ENCODE results near the gene ATP2C2. TPM values are rescaled to one million over a fixed set of nuclear protein-coding genes. Genes with fewer than 3 reads are reported as not detected.

ATP2C2 gene
- total and polyA plus RNA-seq, 2 of the 8 experiments (the other 6 are each of a cell fraction or from before 2014, with no cell fraction given), result 1.2 to 2.8 TPM

DNA sequence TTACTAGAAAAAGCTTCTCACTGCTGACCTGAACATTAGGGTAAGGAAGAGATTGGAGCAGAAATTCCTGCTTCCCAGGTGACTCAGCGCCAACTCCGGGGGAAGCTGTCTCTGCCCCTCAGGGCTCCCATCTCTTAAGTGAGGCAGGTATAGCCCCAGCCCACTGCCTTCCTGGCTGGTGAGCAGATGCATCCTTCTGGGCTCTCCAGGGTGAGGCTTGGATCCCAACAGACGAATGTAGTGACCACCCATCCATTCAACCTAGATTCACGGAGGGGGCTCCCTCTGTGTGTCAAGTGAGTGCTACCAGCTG lies 3.2 kb downstream of the ATP2C2 start (continued):
- TF ChIP-seq, protein P1, sequence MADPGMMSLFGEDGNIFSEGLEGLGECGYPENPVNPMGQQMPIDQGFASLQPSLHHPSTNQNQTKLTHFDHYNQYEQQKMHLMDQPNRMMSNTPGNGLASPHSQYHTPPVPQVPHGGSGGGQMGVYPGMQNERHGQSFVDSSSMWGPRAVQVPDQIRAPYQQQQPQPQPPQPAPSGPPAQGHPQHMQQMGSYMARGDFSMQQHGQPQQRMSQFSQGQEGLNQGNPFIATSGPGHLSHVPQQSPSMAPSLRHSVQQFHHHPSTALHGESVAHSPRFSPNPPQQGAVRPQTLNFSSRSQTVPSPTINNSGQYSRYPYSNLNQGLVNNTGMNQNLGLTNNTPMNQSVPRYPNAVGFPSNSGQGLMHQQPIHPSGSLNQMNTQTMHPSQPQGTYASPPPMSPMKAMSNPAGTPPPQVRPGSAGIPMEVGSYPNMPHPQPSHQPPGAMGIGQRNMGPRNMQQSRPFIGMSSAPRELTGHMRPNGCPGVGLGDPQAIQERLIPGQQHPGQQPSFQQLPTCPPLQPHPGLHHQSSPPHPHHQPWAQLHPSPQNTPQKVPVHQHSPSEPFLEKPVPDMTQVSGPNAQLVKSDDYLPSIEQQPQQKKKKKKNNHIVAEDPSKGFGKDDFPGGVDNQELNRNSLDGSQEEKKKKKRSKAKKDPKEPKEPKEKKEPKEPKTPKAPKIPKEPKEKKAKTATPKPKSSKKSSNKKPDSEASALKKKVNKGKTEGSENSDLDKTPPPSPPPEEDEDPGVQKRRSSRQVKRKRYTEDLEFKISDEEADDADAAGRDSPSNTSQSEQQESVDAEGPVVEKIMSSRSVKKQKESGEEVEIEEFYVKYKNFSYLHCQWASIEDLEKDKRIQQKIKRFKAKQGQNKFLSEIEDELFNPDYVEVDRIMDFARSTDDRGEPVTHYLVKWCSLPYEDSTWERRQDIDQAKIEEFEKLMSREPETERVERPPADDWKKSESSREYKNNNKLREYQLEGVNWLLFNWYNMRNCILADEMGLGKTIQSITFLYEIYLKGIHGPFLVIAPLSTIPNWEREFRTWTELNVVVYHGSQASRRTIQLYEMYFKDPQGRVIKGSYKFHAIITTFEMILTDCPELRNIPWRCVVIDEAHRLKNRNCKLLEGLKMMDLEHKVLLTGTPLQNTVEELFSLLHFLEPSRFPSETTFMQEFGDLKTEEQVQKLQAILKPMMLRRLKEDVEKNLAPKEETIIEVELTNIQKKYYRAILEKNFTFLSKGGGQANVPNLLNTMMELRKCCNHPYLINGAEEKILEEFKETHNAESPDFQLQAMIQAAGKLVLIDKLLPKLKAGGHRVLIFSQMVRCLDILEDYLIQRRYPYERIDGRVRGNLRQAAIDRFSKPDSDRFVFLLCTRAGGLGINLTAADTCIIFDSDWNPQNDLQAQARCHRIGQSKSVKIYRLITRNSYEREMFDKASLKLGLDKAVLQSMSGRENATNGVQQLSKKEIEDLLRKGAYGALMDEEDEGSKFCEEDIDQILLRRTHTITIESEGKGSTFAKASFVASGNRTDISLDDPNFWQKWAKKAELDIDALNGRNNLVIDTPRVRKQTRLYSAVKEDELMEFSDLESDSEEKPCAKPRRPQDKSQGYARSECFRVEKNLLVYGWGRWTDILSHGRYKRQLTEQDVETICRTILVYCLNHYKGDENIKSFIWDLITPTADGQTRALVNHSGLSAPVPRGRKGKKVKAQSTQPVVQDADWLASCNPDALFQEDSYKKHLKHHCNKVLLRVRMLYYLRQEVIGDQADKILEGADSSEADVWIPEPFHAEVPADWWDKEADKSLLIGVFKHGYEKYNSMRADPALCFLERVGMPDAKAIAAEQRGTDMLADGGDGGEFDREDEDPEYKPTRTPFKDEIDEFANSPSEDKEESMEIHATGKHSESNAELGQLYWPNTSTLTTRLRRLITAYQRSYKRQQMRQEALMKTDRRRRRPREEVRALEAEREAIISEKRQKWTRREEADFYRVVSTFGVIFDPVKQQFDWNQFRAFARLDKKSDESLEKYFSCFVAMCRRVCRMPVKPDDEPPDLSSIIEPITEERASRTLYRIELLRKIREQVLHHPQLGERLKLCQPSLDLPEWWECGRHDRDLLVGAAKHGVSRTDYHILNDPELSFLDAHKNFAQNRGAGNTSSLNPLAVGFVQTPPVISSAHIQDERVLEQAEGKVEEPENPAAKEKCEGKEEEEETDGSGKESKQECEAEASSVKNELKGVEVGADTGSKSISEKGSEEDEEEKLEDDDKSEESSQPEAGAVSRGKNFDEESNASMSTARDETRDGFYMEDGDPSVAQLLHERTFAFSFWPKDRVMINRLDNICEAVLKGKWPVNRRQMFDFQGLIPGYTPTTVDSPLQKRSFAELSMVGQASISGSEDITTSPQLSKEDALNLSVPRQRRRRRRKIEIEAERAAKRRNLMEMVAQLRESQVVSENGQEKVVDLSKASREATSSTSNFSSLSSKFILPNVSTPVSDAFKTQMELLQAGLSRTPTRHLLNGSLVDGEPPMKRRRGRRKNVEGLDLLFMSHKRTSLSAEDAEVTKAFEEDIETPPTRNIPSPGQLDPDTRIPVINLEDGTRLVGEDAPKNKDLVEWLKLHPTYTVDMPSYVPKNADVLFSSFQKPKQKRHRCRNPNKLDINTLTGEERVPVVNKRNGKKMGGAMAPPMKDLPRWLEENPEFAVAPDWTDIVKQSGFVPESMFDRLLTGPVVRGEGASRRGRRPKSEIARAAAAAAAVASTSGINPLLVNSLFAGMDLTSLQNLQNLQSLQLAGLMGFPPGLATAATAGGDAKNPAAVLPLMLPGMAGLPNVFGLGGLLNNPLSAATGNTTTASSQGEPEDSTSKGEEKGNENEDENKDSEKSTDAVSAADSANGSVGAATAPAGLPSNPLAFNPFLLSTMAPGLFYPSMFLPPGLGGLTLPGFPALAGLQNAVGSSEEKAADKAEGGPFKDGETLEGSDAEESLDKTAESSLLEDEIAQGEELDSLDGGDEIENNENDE (IDR thresholded peaks at IDR 0.05; ENCODE audit: insufficient replicate concordance, low read length), result no peak
- TF ChIP-seq RBBP5 (IDR thresholded peaks at IDR 0.05; ENCODE audit: borderline replicate concordance, low read depth, low read length) (no peak), HDAC2 (IDR thresholded peaks at IDR 0.05; ENCODE audit: borderline replicate concordance in 1 of 2, low read depth in 2 of 2, low read length in 2 of 2) (no peak), NRF1 (IDR thresholded peaks at IDR 0.05; ENCODE audit: low read depth, low read length) (no peak), HDAC6 (IDR thresholded peaks at IDR 0.05; ENCODE audit: low read depth, low read length) (no peak), E2F6 (IDR thresholded peaks at IDR 0.05) (no peak), SIN3A (conservative IDR thresholded peaks at IDR 0.05 in 1 of 2, IDR thresholded peaks at IDR 0.05 in 1 of 2; ENCODE audit: low read depth in 1 of 2, low read length in 2 of 2) (no peak), SP1 (IDR thresholded peaks at IDR 0.05; ENCODE audit: low read depth, low read length) (no peak), EP300 (IDR thresholded peaks at IDR 0.05; ENCODE audit: borderline replicate concordance in 1 of 2, low read depth in 2 of 2, low read length in 2 of 2) (no peak), SP4 (IDR thresholded peaks at IDR 0.05; ENCODE audit: low read length) (no peak)

Data from H1 (cell line).